A549 (cell line): ENCODE data around the gene APOBEC3A. TPM values are rescaled to one million over a fixed set of nuclear protein-coding genes. Genes with fewer than 3 reads are reported as not detected.

Experiments
- ATAC-seq, 2 experiments: fragments of 200-7000 bp in 1 of 2; fragments of >200 bp in 1 of 2; cut with Nextera tagmentation in 1 of 2; cut with Tn5 transposase in 1 of 2; 3 replicates each; pipeline versions ENCODE4 v1.8.0 to v1.9.1; 2018 to 2020; ENCODE audit warnings: mild to moderate bottlenecking in 1 of 2, moderate library complexity in 1 of 2
- CTCF ChIA-PET: fragments of 300-600 bp; sonication (Branson Sonifier 250); formaldehyde crosslinking; extraction: SDS; loops from one replicate; lab custom pipeline; 2021; ENCODE audit warnings: antibody characterized with exemption, inconsistent platforms; lab: Yijun Ruan, JAX
- POLR2A ChIA-PET: fragments of 350-600 bp; formaldehyde crosslinking; extraction: SDS; loops from one replicate; lab custom pipeline; 2021; ENCODE audit warnings: antibody characterized with exemption, inconsistent platforms; lab: Yijun Ruan, JAX
- DNase-seq, 2 experiments: peaks; one replicate each; pipeline versions ENCODE4 v3.0.0 to v3.0.0-alpha.2; 2011 to 2016; ENCODE audit warnings: low read depth in 1 of 2, low spot score in 1 of 2
- FAIRE-seq: peaks from 2 replicates; lab custom pipeline; 2011; peaks lifted over from hg19 to GRCh38; lab: Jason Lieb, UNC
- H3K27ac ChIP-seq, 2 experiments: fragments of >200 bp; sonication (Bioruptor Twin); formaldehyde crosslinking; 3 replicates each; pipeline ENCODE4 v1.5.1; 2016 to 2017
- H3K4me1 ChIP-seq: fragments of >200 bp; sonication (Bioruptor Twin); formaldehyde crosslinking; 3 replicates; pipeline ENCODE4 v1.6.1; 2016
- H3K4me2 ChIP-seq: fragments of >200 bp; sonication (Bioruptor Twin); formaldehyde crosslinking; 3 replicates; pipeline ENCODE4 v1.6.1; 2016
- H3K4me3 ChIP-seq: fragments of >200 bp; sonication (Bioruptor Twin); formaldehyde crosslinking; 3 replicates; pipeline ENCODE4 v1.5.1; 2016
- H3K9me3 ChIP-seq: fragments of >200 bp; sonication (Bioruptor Twin); formaldehyde crosslinking; 3 replicates; pipeline ENCODE4 v1.6.1; 2016
- CBX8 ChIP-seq: fragments of 200-600 bp; sonication (generic); IDR thresholded peaks from 2 replicates; pipeline ENCODE4 v1.6.1; 2016
- CHD2 ChIP-seq: fragments of 150-350 bp; IDR thresholded peaks from 2 replicates; pipeline ENCODE4 v1.6.1; 2014; ENCODE audit warnings: low read length; ENCODE audit not compliant: partially characterized antibody
- E2F6 ChIP-seq: IDR thresholded peaks from 2 replicates; pipeline ENCODE4 v1.6.1; 2012; ENCODE audit warnings: low read depth, borderline replicate concordance
- EHF ChIP-seq: fragments of 250-450 bp; sonication (Bioruptor Pico); IDR thresholded peaks from 2 replicates; pipeline ENCODE4 v1.5.0; 2020; ENCODE audit warnings: mild to moderate bottlenecking
- EP300 ChIP-seq, 2 experiments: fragments of >200 bp; sonication (Bioruptor Twin); formaldehyde crosslinking; IDR thresholded peaks; 2 replicates in 1 of 2; 3 replicates in 1 of 2; pipeline ENCODE4 v1.6.1; 2016 to 2017
- FOSB ChIP-seq: fragments of 250-450 bp; sonication (Bioruptor Pico); IDR thresholded peaks from 2 replicates; pipeline ENCODE4 v1.5.0; 2020; ENCODE audit warnings: mild to moderate bottlenecking, moderate library complexity
- GATA3 ChIP-seq: IDR thresholded peaks from 2 replicates; pipeline ENCODE4 v1.6.1; 2012; ENCODE audit warnings: borderline replicate concordance
- HDAC2 ChIP-seq: fragments of 200-600 bp; sonication (generic); IDR thresholded peaks from 2 replicates; pipeline ENCODE4 v1.6.1; 2016
- HOXB5 ChIP-seq: fragments of 250-450 bp; sonication (Bioruptor Pico); IDR thresholded peaks from 2 replicates; pipeline ENCODE4 v1.5.0; 2020; ENCODE audit warnings: mild to moderate bottlenecking, moderate library complexity
- JUN ChIP-seq, 2 experiments: fragments of >200 bp; sonication (Bioruptor Twin); formaldehyde crosslinking; IDR thresholded peaks; 2 replicates in 1 of 2; 3 replicates in 1 of 2; pipeline ENCODE4 v1.6.1; 2016 to 2017
- KDM1A ChIP-seq: fragments of 200-600 bp; sonication (generic); IDR thresholded peaks from 2 replicates; pipeline ENCODE4 v1.6.1; 2016; ENCODE audit warnings: low read depth, mild to moderate bottlenecking
- NR3C1 ChIP-seq: fragments of >200 bp; sonication (Bioruptor Twin); formaldehyde crosslinking; IDR thresholded peaks from 3 replicates; pipeline ENCODE4 v1.6.1; 2017
- PBX3 ChIP-seq: IDR thresholded peaks from 2 replicates; pipeline ENCODE4 v1.6.1; 2012
- PHF8 ChIP-seq: fragments of 200-600 bp; sonication (generic); IDR thresholded peaks from 2 replicates; pipeline ENCODE4 v1.6.1; 2016; ENCODE audit warnings: low read depth, mild to moderate bottlenecking, antibody characterized with exemption, moderate library complexity, borderline replicate concordance
- RCOR1 ChIP-seq: fragments of 150-350 bp; IDR thresholded peaks from 2 replicates; pipeline ENCODE4 v1.6.1; 2014; ENCODE audit warnings: antibody characterized with exemption, low read length, low read depth
- RFX5 ChIP-seq: fragments of 450-650 bp; IDR thresholded peaks from 2 replicates; pipeline ENCODE4 v1.7.1; 2014; ENCODE audit warnings: antibody characterized with exemption, mild to moderate bottlenecking, moderate library complexity
- RNF2 ChIP-seq: fragments of 200-600 bp; sonication (generic); IDR thresholded peaks from 2 replicates; pipeline ENCODE4 v1.6.1; 2016; ENCODE audit warnings: low read depth, mild to moderate bottlenecking, antibody characterized with exemption, moderate library complexity, borderline replicate concordance
- TFCP2L1 ChIP-seq: fragments of 250-450 bp; sonication (Bioruptor Pico); IDR thresholded peaks from 2 replicates; pipeline ENCODE4 v1.5.0; 2021; ENCODE audit warnings: mild to moderate bottlenecking
- TP53 ChIP-seq: fragments of 250-450 bp; sonication (Bioruptor Pico); IDR thresholded peaks from 2 replicates; pipeline ENCODE4 v1.5.0; 2021; ENCODE audit warnings: mild to moderate bottlenecking, moderate library complexity
- ZFP36 ChIP-seq: fragments of 450-650 bp; IDR thresholded peaks from 2 replicates; pipeline ENCODE4 v1.6.1; 2014; ENCODE audit warnings: borderline replicate concordance; ENCODE audit not compliant: partially characterized antibody
- ZSCAN20 ChIP-seq: fragments of 250-450 bp; sonication (Bioruptor Pico); IDR thresholded peaks from 2 replicates; pipeline ENCODE4 v1.8.0; 2022; ENCODE audit warnings: mild to moderate bottlenecking, moderate library complexity
- WGBS: methylation state at CpG from one replicate; pipeline ENCODE4 v1.1.6; 2017; ENCODE audit errors: missing lambda C conversion rate; 5-methylcytosine and 5-hydroxymethylcytosine counted together
- polyA plus RNA-seq, 4 experiments: library from polyadenylated mRNA; depleted of rRNA in 3 of 4; stranded (reverse); fragments of >200 nt; fragmentation: RNase III in 1 of 4; extraction: RNeasy Plus Mini Kit Qiagen cat#74134 plus additional on column Dnase treatment in 1 of 4; gene quantifications; 2 replicates in 3 of 4; 3 replicates in 1 of 4; pipeline ENCODE4 v1.2.3, GENCODE V29; 2011 to 2017
- TF ChIP-seq, protein P1 (sequence below): fragments of 250-450 bp; sonication (Bioruptor Pico); IDR thresholded peaks from 2 replicates; pipeline ENCODE4 v1.5.0; 2021; ENCODE audit warnings: mild to moderate bottlenecking, moderate library complexity, borderline replicate concordance
- TF ChIP-seq, protein P2 (sequence below): fragments of 150-350 bp; IDR thresholded peaks from 2 replicates; pipeline ENCODE4 v1.6.1; 2014; ENCODE audit warnings: low read depth, mild to moderate bottlenecking, low read length
- TF ChIP-seq, protein P3 (sequence below): fragments of >200 bp; sonication (Bioruptor Twin); formaldehyde crosslinking; IDR thresholded peaks from 3 replicates; pipeline ENCODE4 v1.6.1; 2016

Gene APOBEC3A
- polyA plus RNA-seq, 2 of the 4 experiments (the other 2 are of a cell fraction): not detected

GRCh38 chr22:38963872-38964271 is 6.5 kb downstream of the APOBEC3A start:
- no peak overlapping the region for H3K4me3 ChIP-seq
- ATAC-seq (peak in 1 of 2 experiments; percentile 32; a peak in 2 of 6 replicates), FAIRE-seq (no peak), DNase-seq (peak in 1 of 2 experiments; percentile 46)
- ChIA-PET POLR2A (no interaction called here), CTCF (interaction anchor here (0.6 to 1.5 kb wide), 3 partner anchors 10 to 16 kb away, joined by 3 to 4 read pairs (median 4); no protein-coding TSS in a partner anchor)
- H3K27ac ChIP-seq: no peak overlapping the region
- WGBS: 44% methylated on average over 2 of the region's 9 CpGs
- H3K4me2 ChIP-seq: peak overlapping the region; percentile 17; the same call in 1 of the 3 replicates
- no peaks in the 10 kb centered on the region for H3K9me3 ChIP-seq
- TF ChIP-seq, protein P1, sequence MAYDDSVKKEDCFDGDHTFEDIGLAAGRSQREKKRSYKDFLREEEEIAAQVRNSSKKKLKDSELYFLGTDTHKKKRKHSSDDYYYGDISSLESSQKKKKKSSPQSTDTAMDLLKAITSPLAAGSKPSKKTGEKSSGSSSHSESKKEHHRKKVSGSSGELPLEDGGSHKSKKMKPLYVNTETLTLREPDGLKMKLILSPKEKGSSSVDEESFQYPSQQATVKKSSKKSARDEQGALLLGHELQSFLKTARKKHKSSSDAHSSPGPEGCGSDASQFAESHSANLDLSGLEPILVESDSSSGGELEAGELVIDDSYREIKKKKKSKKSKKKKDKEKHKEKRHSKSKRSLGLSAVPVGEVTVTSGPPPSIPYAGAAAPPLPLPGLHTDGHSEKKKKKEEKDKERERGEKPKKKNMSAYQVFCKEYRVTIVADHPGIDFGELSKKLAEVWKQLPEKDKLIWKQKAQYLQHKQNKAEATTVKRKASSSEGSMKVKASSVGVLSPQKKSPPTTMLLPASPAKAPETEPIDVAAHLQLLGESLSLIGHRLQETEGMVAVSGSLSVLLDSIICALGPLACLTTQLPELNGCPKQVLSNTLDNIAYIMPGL (CRISPR knock-in tag): no peak
- TF ChIP-seq HDAC2 (no peak), ZFP36 (no peak), ZSCAN20 (CRISPR knock-in tag) (no peak), GATA3 (no peak), TFCP2L1 (CRISPR knock-in tag) (no peak), TP53 (CRISPR knock-in tag) (no peak), CBX8 (no peak), HOXB5 (CRISPR knock-in tag) (no peak), E2F6 (no peak)
- H3K4me1 ChIP-seq: 0 out of 3 replicates have a peak, but pooled peaks cover 4% of the 10 kb centered on the region

DNA sequence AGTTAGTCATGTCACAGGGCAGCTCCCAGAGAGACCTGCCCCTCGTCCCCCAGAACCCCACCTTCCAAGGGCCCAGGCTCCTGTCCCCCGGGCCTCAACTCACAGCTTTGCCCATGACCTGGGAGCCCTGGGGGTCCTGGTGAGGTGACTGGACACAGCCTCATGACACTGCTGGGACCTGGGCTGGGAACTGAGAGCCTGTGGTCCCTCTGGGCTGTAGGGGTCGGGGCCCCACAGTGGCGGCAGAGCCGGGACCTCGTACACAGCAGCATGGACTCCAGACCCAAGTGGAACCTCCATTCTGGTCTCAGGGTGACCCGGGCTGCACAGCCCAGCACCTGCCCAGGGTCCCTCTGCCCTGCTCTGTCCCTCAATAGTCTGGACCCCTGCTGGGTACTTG is 6.9 kb downstream of the APOBEC3A start:
- 0 out of 3 replicates have a peak overlapping the region, but pooled peaks have one; percentile 17 for H3K4me2 ChIP-seq
- 67% methylated on average over 1 of the region's 7 CpGs for WGBS
- 0 out of 3 replicates have a peak, but pooled peaks cover 4% of the 10 kb centered on the region for H3K4me1 ChIP-seq
- H3K27ac ChIP-seq: no peak overlapping the region
- ChIA-PET CTCF (interaction anchor here (0.6 to 1.5 kb wide), 3 partner anchors 10 to 16 kb away, joined by 3 to 4 read pairs (median 4); no protein-coding TSS in a partner anchor), POLR2A (no interaction called here)
- TF ChIP-seq RFX5 (no peak), RCOR1 (no peak), KDM1A (no peak), TP53 (CRISPR knock-in tag) (no peak), PBX3 (no peak), EHF (CRISPR knock-in tag) (no peak), RNF2 (no peak), EP300 (IDR thresholded peaks at IDR 0.05) (no peak), NR3C1 (no peak), HOXB5 (CRISPR knock-in tag) (no peak), FOSB (CRISPR knock-in tag) (no peak), PHF8 (no peak), ZSCAN20 (CRISPR knock-in tag) (no peak), CHD2 (no peak), JUN (IDR thresholded peaks at IDR 0.05) (no peak)
- TF ChIP-seq, protein P2, sequence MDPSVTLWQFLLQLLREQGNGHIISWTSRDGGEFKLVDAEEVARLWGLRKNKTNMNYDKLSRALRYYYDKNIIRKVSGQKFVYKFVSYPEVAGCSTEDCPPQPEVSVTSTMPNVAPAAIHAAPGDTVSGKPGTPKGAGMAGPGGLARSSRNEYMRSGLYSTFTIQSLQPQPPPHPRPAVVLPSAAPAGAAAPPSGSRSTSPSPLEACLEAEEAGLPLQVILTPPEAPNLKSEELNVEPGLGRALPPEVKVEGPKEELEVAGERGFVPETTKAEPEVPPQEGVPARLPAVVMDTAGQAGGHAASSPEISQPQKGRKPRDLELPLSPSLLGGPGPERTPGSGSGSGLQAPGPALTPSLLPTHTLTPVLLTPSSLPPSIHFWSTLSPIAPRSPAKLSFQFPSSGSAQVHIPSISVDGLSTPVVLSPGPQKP: no peak
- TF ChIP-seq, protein P3, sequence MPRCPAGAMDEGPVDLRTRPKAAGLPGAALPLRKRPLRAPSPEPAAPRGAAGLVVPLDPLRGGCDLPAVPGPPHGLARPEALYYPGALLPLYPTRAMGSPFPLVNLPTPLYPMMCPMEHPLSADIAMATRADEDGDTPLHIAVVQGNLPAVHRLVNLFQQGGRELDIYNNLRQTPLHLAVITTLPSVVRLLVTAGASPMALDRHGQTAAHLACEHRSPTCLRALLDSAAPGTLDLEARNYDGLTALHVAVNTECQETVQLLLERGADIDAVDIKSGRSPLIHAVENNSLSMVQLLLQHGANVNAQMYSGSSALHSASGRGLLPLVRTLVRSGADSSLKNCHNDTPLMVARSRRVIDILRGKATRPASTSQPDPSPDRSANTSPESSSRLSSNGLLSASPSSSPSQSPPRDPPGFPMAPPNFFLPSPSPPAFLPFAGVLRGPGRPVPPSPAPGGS: no peak
- FAIRE-seq: no peak
- no peak for ATAC-seq
- DNase-seq: no peak
- no peak overlapping the region for H3K4me3 ChIP-seq
- H3K9me3 ChIP-seq: no peaks in the 10 kb centered on the region
